GM12878 (cell line): Measurements from ENCODE around the gene NCAPH2. TPM values are rescaled to one million over a fixed set of nuclear protein-coding genes. Genes with fewer than 3 reads are reported as not detected.

Experiments
- ASH2L ChIP-seq: fragments of 300-600, 200-600 bp; sonication (generic); IDR thresholded peaks from 2 replicates; pipeline ENCODE4 v1.6.1; 2017; ENCODE audit warnings: low read depth, mild to moderate bottlenecking, borderline replicate concordance
- BCLAF1 ChIP-seq: fragments of 450-650 bp; IDR thresholded peaks from 2 replicates; pipeline ENCODE4 v1.6.1; 2017; ENCODE audit warnings: antibody characterized with exemption, mild to moderate bottlenecking, moderate library complexity
- BHLHE40 ChIP-seq, 2 experiments: fragments of 450-650 bp in 1 of 2; IDR thresholded peaks; 2 replicates each; pipeline ENCODE4 v1.6.1; 2011 to 2017; ENCODE audit warnings: low read depth in 2 of 2, borderline replicate concordance in 1 of 2, improper control_type of control experiment in 1 of 2, low read length in 1 of 2, mild to moderate bottlenecking in 1 of 2
- BRCA1 ChIP-seq: IDR thresholded peaks from 2 replicates; pipeline ENCODE4 v1.6.1; 2011; ENCODE audit warnings: low read depth, low read length, improper control_type of control experiment
- CBX3 ChIP-seq: fragments of 200-600 bp; sonication (generic); IDR thresholded peaks from 2 replicates; pipeline ENCODE4 v1.6.1; 2016; ENCODE audit warnings: low read depth, borderline replicate concordance
- ELK1 ChIP-seq: IDR thresholded peaks from 2 replicates; pipeline ENCODE4 v1.6.1; 2012; ENCODE audit warnings: low read depth, low read length, improper control_type of control experiment
- ETV6 ChIP-seq, 2 experiments: fragments of 450-650 bp in 1 of 2; IDR thresholded peaks in 1 of 2; conservative IDR thresholded peaks in 1 of 2; 2 replicates each; pipeline ENCODE4 v1.6.1; 2014; ENCODE audit warnings: antibody characterized with exemption in 1 of 2, borderline replicate concordance in 1 of 2, low read depth in 1 of 2, mild to moderate bottlenecking in 1 of 2, moderate library complexity in 1 of 2
- FOXK2 ChIP-seq: fragments of 450-650 bp; IDR thresholded peaks from 2 replicates; pipeline ENCODE4 v1.6.1; 2017; ENCODE audit warnings: mild to moderate bottlenecking, moderate library complexity
- HDGF ChIP-seq: fragments of 450-650 bp; IDR thresholded peaks from 2 replicates; pipeline ENCODE4 v1.6.1; 2016; ENCODE audit warnings: antibody characterized with exemption
- IKZF1 ChIP-seq: fragments of 450-650 bp; conservative IDR thresholded peaks from 2 replicates; pipeline ENCODE4 v1.6.1; 2017; ENCODE audit warnings: antibody characterized with exemption, mild to moderate bottlenecking
- IRF3 ChIP-seq: fragments of 450-650 bp; IDR thresholded peaks from 2 replicates; pipeline ENCODE4 v1.6.1; 2014; ENCODE audit warnings: mild to moderate bottlenecking
- LARP7 ChIP-seq: fragments of 450-650 bp; IDR thresholded peaks from 2 replicates; pipeline ENCODE4 v1.6.1; 2017; ENCODE audit warnings: mild to moderate bottlenecking
- MEF2B ChIP-seq: fragments of 450-650 bp; IDR thresholded peaks from 2 replicates; pipeline ENCODE4 v1.6.1; 2018; ENCODE audit warnings: mild to moderate bottlenecking, moderate library complexity; ENCODE audit not compliant: partially characterized antibody, poor library complexity, severe bottlenecking
- MTA3 ChIP-seq: IDR thresholded peaks from 2 replicates; pipeline ENCODE4 v1.6.1; 2012; ENCODE audit warnings: low read length, inconsistent platforms, borderline replicate concordance
- NKRF ChIP-seq: fragments of 450-650 bp; conservative IDR thresholded peaks from 2 replicates; pipeline ENCODE4 v1.6.1; 2017; ENCODE audit warnings: mild to moderate bottlenecking, moderate library complexity
- PAX8 ChIP-seq: fragments of 450-650 bp; IDR thresholded peaks from 2 replicates; pipeline ENCODE4 v1.6.1; 2017; ENCODE audit warnings: mild to moderate bottlenecking, moderate library complexity
- RBBP5 ChIP-seq: fragments of 200-600 bp; sonication (generic); conservative IDR thresholded peaks from 2 replicates; pipeline ENCODE4 v1.6.1; 2016
- YY1 ChIP-seq: IDR thresholded peaks from 2 replicates; pipeline ENCODE4 v1.6.1; 2011; ENCODE audit warnings: low read depth, mild to moderate bottlenecking, low read length
- ZNF687 ChIP-seq: fragments of 450-650 bp; IDR thresholded peaks from 2 replicates; pipeline ENCODE4 v1.6.1; 2017; ENCODE audit warnings: mild to moderate bottlenecking, moderate library complexity
- ZSCAN29 ChIP-seq: fragments of 450-650 bp; IDR thresholded peaks from 2 replicates; pipeline ENCODE4 v1.6.1; 2017; ENCODE audit warnings: mild to moderate bottlenecking, moderate library complexity
- polyA plus RNA-seq, 11 experiments: library from polyadenylated mRNA; depleted of rRNA in 4 of 11; unstranded in 6 of 11; stranded (reverse) in 5 of 11; fragments of >200 nt; fragmentation: Nextera tagmentation in 4 of 11; fragmentation: Illumina TruSeq in 1 of 11; extraction: Ambion mirVana in 4 of 11; extraction: Trizol in 1 of 11; gene quantifications; 1 replicate in 1 of 11; 2 replicates in 10 of 11; pipeline versions ENCODE4 v1.2.1 to v1.2.3, GENCODE V29; 2011 to 2016; ENCODE audit warnings: inconsistent platforms in 2 of 11, missing spikeins in 2 of 11, low read depth in 1 of 11
- total RNA-seq, 4 experiments: library from RNA; depleted of rRNA in 3 of 4; stranded (reverse); fragments of >200 nt in 3 of 4; fragmentation: Illumina TruSeq in 1 of 4; extraction: Trizol in 1 of 4; gene quantifications; 2 replicates each; pipeline versions ENCODE4 v1.2.1 to v1.2.3, GENCODE V29; 2013 to 2021

NCAPH2 gene
- total and polyA plus RNA-seq, 10 of the 15 experiments (the other 5 are each of a cell fraction or from before 2014, with no cell fraction given) = 5.0 to 110 (median 59.9) TPM

GRCh38 chr22:50507421-50507990 is 518 bp upstream of the NCAPH2 start, which contains the start of gene LMF2 (continued):
- TF ChIP-seq FOXK2 = no peak
- no peak for TF ChIP-seq ETV6 (conservative IDR thresholded peaks at IDR 0.05 in 1 of 2, IDR thresholded peaks at IDR 0.05 in 1 of 2; ENCODE audit: borderline replicate concordance in 1 of 2, low read depth in 1 of 2)
- TF ChIP-seq BHLHE40 (IDR thresholded peaks at IDR 0.05; ENCODE audit: borderline replicate concordance in 1 of 2, low read depth in 2 of 2, low read length in 1 of 2) = peak in 1 of 2 experiments; percentile 35; a peak in 1 of 4 replicates
- TF ChIP-seq ASH2L = no peak
- peak; percentile 88 for TF ChIP-seq YY1
- no peak for TF ChIP-seq ELK1
- TF ChIP-seq NKRF = peak; percentile 87
- no peak for TF ChIP-seq ZSCAN29
- TF ChIP-seq IRF3 = no peak
- TF ChIP-seq PAX8 = no peak
- no peak for TF ChIP-seq HDGF
- peak; percentile 53 for TF ChIP-seq IKZF1
- TF ChIP-seq RBBP5 = no peak
- TF ChIP-seq BCLAF1 = no peak
- peak; percentile 78; the same call in 1 of the 2 replicates for TF ChIP-seq LARP7
- no peak for TF ChIP-seq BRCA1
- no peak for TF ChIP-seq MTA3
- no peak for TF ChIP-seq ZNF687
- no peak for TF ChIP-seq CBX3
- no peak for TF ChIP-seq MEF2B
